Esophagus squamous epithelium (tissue), 5 donors: ENCODE data around the gene KCNJ2. TPM values are rescaled to one million over a fixed set of nuclear protein-coding genes. Genes with fewer than 3 reads are reported as not detected.

Experiments
- DNase-seq: peaks from one replicate; lab custom pipeline; 2025; lab: John Stamatoyannopoulos, UW
- H3K27ac ChIP-seq, 4 donors: fragments of 200-600 bp; sonication (generic); one replicate each; pipeline ENCODE4 v1.5.1; 2016 to 2019; ENCODE audit warnings: mild to moderate bottlenecking in 1 of 4
- H3K27me3 ChIP-seq, 4 donors: fragments of 200-600 bp; sonication (generic); 1 replicate in 3 of 4; 2 replicates in 1 of 4; pipeline versions ENCODE4 v1.5.1 to v1.6.0; 2017 to 2021; ENCODE audit warnings: antibody characterized with exemption in 1 of 4
- H3K36me3 ChIP-seq, 3 donors: fragments of 200-600 bp; sonication (generic); one replicate each; pipeline ENCODE4 v1.5.1; 2016 to 2019
- H3K4me1 ChIP-seq, 3 donors: fragments of 200-600 bp; sonication (generic); one replicate each; pipeline ENCODE4 v1.5.1; 2017 to 2019
- H3K4me3 ChIP-seq, 4 donors: fragments of 200-600 bp; sonication (generic); 1 replicate in 3 of 4; 2 replicates in 1 of 4; pipeline ENCODE4 v1.5.1; 2016 to 2019; ENCODE audit warnings: mild to moderate bottlenecking in 2 of 4, moderate library complexity in 1 of 4
- H3K9me3 ChIP-seq, 3 donors: fragments of 200-600 bp; sonication (generic); one replicate each; pipeline ENCODE4 v1.5.1; 2016 to 2019
- CTCF ChIP-seq, 6 experiments: fragments of 450-650 bp in 4 of 6; fragments of 200-600 bp in 2 of 6; sonication (generic) in 2 of 6; IDR thresholded peaks; one replicate each; pipeline ENCODE4 v1.5.1; 2016 to 2019; ENCODE audit warnings: antibody characterized with exemption in 6 of 6, mild to moderate bottlenecking in 4 of 6, moderate library complexity in 4 of 6
- POLR2A ChIP-seq, 4 donors: fragments of 450-650 bp; IDR thresholded peaks; one replicate each; pipeline ENCODE4 v1.6.1; 2017; ENCODE audit warnings: antibody characterized with exemption in 4 of 4, mild to moderate bottlenecking in 4 of 4, moderate library complexity in 3 of 4
- WGBS, 2 donors: methylation state at CpG; one replicate each; pipeline ENCODE4 v1.1.5; 2018; 5-methylcytosine and 5-hydroxymethylcytosine counted together
- intact Hi-C: fragments of 100-400 bp; cut with DNase I; formaldehyde crosslinking; loops from one replicate; pipeline ENCODE4 v1.15.0; 2022
- total RNA-seq, 4 donors: library from RNA; depleted of rRNA; stranded (reverse); fragments of >200 nt; gene quantifications; one replicate each; pipeline ENCODE4 v1.1.0, GENCODE V29; 2016
- donor health status: DM: yes; HTN: yes; CAD: no.

Gene KCNJ2
- total RNA-seq, 4 donors from 2014 or later: 4.8 to 13.5 (median 8.0) TPM

- Histone ChIP-seq H3K27me3 (no peaks in the 10 kb centered on the region), H3K27ac (peak overlapping the region in 2 of 4 donors; percentile 14 to 15), H3K9me3 (no peaks in the 10 kb centered on the region), H3K36me3 (no peaks in the 10 kb centered on the region), H3K4me1 (peaks cover 2 to 40% (median 13%) of the 10 kb centered on the region in 3 donors), H3K4me3 (no peak overlapping the region)
- DNase-seq: no peak
- TF ChIP-seq CTCF (IDR thresholded peaks at IDR 0.05) (no peak), POLR2A (IDR thresholded peaks at IDR 0.05) (no peak)
- WGBS, 2 donors: 21 to 37% methylated on average over 2 of the region's 2 CpGs
- intact Hi-C loops: no loop called here
Observed at GRCh38 chr17:70190959-70191805, 21.9 kb downstream of the KCNJ2 start.

GRCh38 chr17:70195091-70195490 is 25.8 kb downstream of the KCNJ2 start:
- Histone ChIP-seq H3K27me3 (no peaks in the 10 kb centered on the region), H3K9me3 (no peaks in the 10 kb centered on the region), H3K27ac (no peak overlapping the region), H3K36me3 (no peaks in the 10 kb centered on the region), H3K4me3 (no peak overlapping the region), H3K4me1 (peaks cover 0 to 40% (median 5%) of the 10 kb centered on the region in 3 donors)
- intact Hi-C loops: no loop called here
- DNase-seq: no peak
- TF ChIP-seq POLR2A (IDR thresholded peaks at IDR 0.05) (no peak), CTCF (IDR thresholded peaks at IDR 0.05) (no peak)

- WGBS, 2 donors: 74 to 79% methylated on average over 6 of the region's 6 CpGs
- no peaks in the 10 kb centered on the region for H3K9me3 ChIP-seq
Observed at GRCh38 chr17:70201872-70202419, 32.6 kb downstream of the KCNJ2 start.

GRCh38 chr17:70202840-70203239 is 33.5 kb downstream of the KCNJ2 start:
- H3K4me1 ChIP-seq: peaks cover 0 to 27% (median 0%) of the 10 kb centered on the region in 3 donors
- no peak overlapping the region for H3K27ac ChIP-seq
- no peaks in the 10 kb centered on the region for H3K9me3 ChIP-seq
- no peaks in the 10 kb centered on the region for H3K27me3 ChIP-seq
- no peaks in the 10 kb centered on the region for H3K36me3 ChIP-seq
- intact Hi-C loops: no loop called here
- no peak overlapping the region for H3K4me3 ChIP-seq
- DNase-seq: no peak
- TF ChIP-seq CTCF (IDR thresholded peaks at IDR 0.05) (no peak), POLR2A (IDR thresholded peaks at IDR 0.05) (no peak)
- WGBS, 2 donors: 57 to 67% methylated on average over 2 of the region's 2 CpGs

More at GRCh38 chr17:70201872-70202419, 32.6 kb downstream of the KCNJ2 start:
- Histone ChIP-seq H3K36me3 (no peaks in the 10 kb centered on the region), H3K4me1 (peaks cover 0 to 35% (median 0%) of the 10 kb centered on the region in 3 donors), H3K27ac (no peak overlapping the region), H3K4me3 (no peak overlapping the region), H3K27me3 (no peaks in the 10 kb centered on the region)
- intact Hi-C loops: no loop called here
- no peak for TF ChIP-seq CTCF (IDR thresholded peaks at IDR 0.05)
- no peak for TF ChIP-seq POLR2A (IDR thresholded peaks at IDR 0.05)
- no peak for DNase-seq

- WGBS, 2 donors: 84 to 85% methylated on average over 3 of the region's 3 CpGs
- intact Hi-C loops: no loop called here
- H3K4me1 ChIP-seq: peaks cover 0 to 35% (median 0%) of the 10 kb centered on the region in 3 donors
- TF ChIP-seq CTCF (IDR thresholded peaks at IDR 0.05) (no peak), POLR2A (IDR thresholded peaks at IDR 0.05) (no peak)
- H3K27ac ChIP-seq: no peak overlapping the region
- no peaks in the 10 kb centered on the region for H3K9me3 ChIP-seq
- H3K4me3 ChIP-seq: no peak overlapping the region
- no peaks in the 10 kb centered on the region for H3K27me3 ChIP-seq
- no peak for DNase-seq
- no peaks in the 10 kb centered on the region for H3K36me3 ChIP-seq
Observed at GRCh38 chr17:70204431-70204830, 35.1 kb downstream of the KCNJ2 start.
